GM10266 (cell line): Measurements from ENCODE around the gene CLCA2.

Experiments
- DNase-seq: peaks from one replicate; pipeline ENCODE4 v3.0.0; 2012; ENCODE audit errors: extremely low spot score
- CTCF ChIP-seq: IDR thresholded peaks from 2 replicates; pipeline ENCODE4 v1.5.1; 2012; ENCODE audit warnings: mild to moderate bottlenecking, low read depth; ENCODE audit not compliant: control insufficient read depth, insufficient read depth; ENCODE audit errors: missing control alignments

Gene CLCA2

DNA sequence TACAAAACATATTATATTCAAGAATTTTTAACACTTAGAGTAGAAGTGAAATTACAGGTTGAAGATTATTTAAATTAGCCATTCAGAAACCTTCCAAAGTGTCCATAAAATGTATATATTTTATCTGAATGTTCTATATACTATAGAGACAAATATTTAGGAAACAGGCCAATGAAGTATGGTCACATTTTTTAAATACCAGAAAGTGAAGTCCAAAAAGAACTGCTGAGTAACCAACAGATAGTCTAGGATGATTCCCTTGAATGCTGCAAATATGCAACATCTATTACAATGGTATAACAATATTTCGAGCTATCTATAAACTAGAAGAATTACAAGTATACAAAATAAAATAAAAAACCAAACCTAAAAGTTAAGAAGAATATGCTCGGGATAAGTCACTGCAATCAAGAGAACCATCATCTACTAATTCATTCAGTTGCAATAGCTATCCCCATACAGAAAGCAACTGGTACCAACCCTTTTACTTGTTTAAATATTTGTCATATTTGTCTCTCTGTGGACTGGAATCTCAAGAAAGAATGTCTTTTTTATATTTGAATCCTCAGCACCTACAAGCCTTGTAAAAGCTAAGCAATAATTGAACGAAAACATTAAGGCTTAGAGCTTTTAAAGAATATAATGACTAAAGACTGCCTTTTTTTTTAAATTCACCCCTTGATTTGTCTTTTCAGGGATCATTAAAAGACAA is 35.9 kb upstream of the CLCA2 start:
- no peak for DNase-seq
- TF ChIP-seq CTCF, result no peak

- DNase-seq, result no peak
- TF ChIP-seq CTCF, result no peak
Measured at GRCh38 chr1:86388777-86389176, 35.2 kb upstream of the CLCA2 start.

DNA sequence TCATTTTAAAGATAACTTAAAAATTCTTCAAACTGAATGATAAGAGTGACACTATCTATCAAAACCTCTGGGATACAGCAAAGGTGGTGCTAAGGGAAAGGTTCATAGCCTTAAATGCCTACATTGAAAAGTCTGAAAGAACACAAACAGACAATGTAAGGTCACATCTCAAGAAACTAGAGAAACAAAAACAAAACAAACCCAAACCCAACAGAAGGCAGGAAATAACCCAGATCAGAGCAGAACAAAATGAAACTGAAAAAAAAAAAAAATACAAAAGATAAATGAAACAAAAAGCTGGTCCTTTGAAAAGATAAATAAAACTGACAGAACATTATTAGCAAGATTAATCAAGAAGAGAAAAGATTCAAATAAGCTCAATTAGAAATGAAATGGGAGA is 34.7 kb upstream of the CLCA2 start:
- no peak for TF ChIP-seq CTCF
- DNase-seq, result no peak

DNA sequence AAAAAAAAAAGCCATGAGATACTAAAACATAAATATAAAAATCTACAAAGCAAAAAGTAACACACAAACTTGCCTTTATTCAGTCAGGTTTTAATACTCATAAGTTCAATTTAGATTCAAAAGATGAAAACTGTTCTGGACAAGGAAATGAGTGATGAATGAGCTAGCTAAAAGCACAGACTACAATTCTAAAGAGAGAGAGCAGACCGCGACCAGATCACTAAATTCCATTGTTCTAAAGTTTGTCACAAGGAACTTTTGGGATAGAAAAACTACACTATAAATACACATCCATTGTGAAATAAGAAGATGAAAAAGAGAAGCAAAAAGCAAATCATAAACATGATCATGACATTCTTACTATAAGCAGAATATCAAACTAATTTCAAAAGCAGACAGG is 29.6 kb upstream of the CLCA2 start:
- no peak for DNase-seq

DNA sequence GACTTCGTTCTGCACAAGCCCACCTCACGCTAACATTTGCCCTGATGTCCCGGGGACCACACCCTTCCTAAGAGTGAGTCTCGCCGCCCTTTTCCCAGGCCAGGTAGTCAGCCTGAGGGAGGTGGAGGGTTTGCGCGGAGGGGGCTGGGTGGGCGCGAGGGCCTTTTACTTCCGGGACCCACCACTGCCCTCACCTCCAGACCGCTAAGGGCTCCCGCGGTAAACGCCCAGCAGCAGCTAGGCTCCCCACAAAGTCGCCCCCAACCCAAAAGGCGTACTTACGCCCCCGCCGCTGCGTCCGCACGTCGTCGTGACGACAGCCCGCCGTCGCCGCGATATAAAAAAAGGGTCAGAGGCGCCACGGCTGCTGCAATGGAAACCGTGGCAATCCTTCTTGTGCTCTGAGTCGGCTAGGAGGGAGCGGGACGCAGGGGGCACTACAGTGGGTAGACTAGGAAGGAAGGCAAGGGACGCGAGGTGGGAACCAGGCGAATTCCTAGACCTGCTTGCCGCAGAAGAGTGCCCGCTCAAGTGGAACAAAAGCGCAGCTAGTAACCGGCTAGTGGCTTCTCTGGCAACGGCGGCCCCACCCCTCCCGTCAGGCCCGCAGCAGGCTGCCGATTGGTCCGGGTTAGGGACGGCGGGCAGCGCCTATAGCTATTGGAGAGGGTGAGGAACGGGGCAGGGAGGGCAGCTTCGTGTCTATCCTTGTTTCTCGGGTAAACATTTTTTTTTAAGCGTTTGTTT is 28.0 kb upstream of the CLCA2 start, which contains the start of gene ODF2L:
TSS of gene ODF2L (minus strand) at position 573 of the 747 bp plus-strand sequence. CDS start 9,296 bp downstream, outside the sequence.
- no peak for TF ChIP-seq CTCF
- peak; percentile 80 for DNase-seq

More for the DNA sequence above, 29.6 kb upstream of the CLCA2 start:
- no peak for TF ChIP-seq CTCF

- no peak for TF ChIP-seq CTCF
- no peak for DNase-seq
Measured at GRCh38 chr1:86396498-86396890, 27.5 kb upstream of the CLCA2 start.
